MM.1S (cell line): ENCODE results near the gene FBXW11.

Experiments used
- DNase-seq: peaks from one replicate; pipeline ENCODE4 v3.0.0-alpha.2; 2015
- H2AFZ ChIP-seq: fragments of 300-600 bp; sonication (generic); 2 replicates; pipeline ENCODE4 v1.6.0; 2016; ENCODE audit warnings: antibody characterized with exemption, low read length
- H3F3A ChIP-seq: fragments of 300-600 bp; sonication (generic); 2 replicates; pipeline ENCODE4 v1.6.1; 2016; ENCODE audit warnings: mild to moderate bottlenecking, antibody characterized with exemption, low read length, moderate library complexity, mixed read lengths; ENCODE audit not compliant: insufficient read depth
- H3K27ac ChIP-seq: fragments of 300-600 bp; sonication (generic); 2 replicates; pipeline ENCODE4 v1.5.1; 2016; ENCODE audit warnings: mild to moderate bottlenecking, low read length
- H3K27me3 ChIP-seq: fragments of 300-600 bp; sonication (generic); replicated peaks from 2 replicates; pipeline ENCODE4 v1.6.0; 2016; ENCODE audit warnings: low read length; ENCODE audit not compliant: insufficient read depth
- H3K36me3 ChIP-seq: fragments of 300-600 bp; sonication (generic); replicated peaks from 2 replicates; pipeline ENCODE4 v1.6.1; 2016; ENCODE audit warnings: mild to moderate bottlenecking, low read length, mixed read lengths; ENCODE audit not compliant: insufficient read depth
- H3K4me1 ChIP-seq: fragments of 300-600 bp; sonication (generic); 2 replicates; pipeline ENCODE4 v1.6.1; 2016; ENCODE audit warnings: low read length, mixed read lengths
- H3K4me2 ChIP-seq: fragments of 300-600 bp; sonication (generic); 2 replicates; pipeline ENCODE4 v1.6.0; 2016; ENCODE audit warnings: low read depth, low read length
- H3K4me3 ChIP-seq: fragments of 300-600 bp; sonication (generic); 2 replicates; pipeline ENCODE4 v1.5.1; 2016; ENCODE audit warnings: low read length, mixed read lengths
- H3K79me2 ChIP-seq: fragments of 300-600 bp; sonication (generic); 2 replicates; pipeline ENCODE4 v1.6.1; 2016; ENCODE audit warnings: mixed run types, low read length, mixed read lengths
- H3K9ac ChIP-seq: fragments of 300-600 bp; sonication (generic); 2 replicates; pipeline ENCODE4 v1.6.1; 2016; ENCODE audit warnings: low read length, mixed read lengths
- H3K9me2 ChIP-seq: fragments of 300-600 bp; sonication (generic); replicated peaks from 2 replicates; pipeline ENCODE4 v1.6.1; 2016; ENCODE audit warnings: mild to moderate bottlenecking, low read length, mixed read lengths; ENCODE audit not compliant: insufficient read depth
- H3K9me3 ChIP-seq: fragments of 300-600 bp; sonication (generic); replicated peaks from 2 replicates; pipeline ENCODE4 v1.6.1; 2016; ENCODE audit warnings: mild to moderate bottlenecking, low read length, mixed read lengths; ENCODE audit not compliant: insufficient read depth
- H4K20me1 ChIP-seq: fragments of 300-600 bp; sonication (generic); 2 replicates; pipeline ENCODE4 v1.6.1; 2016; ENCODE audit warnings: mild to moderate bottlenecking, low read length, moderate library complexity, mixed read lengths; ENCODE audit not compliant: insufficient read depth
- CTCF ChIP-seq: fragments of 300-600 bp; sonication (generic); IDR thresholded peaks from 2 replicates; pipeline ENCODE4 v1.5.1; 2016; ENCODE audit warnings: antibody characterized with exemption, low read length, mixed read lengths
- EZH2 ChIP-seq: fragments of 300-600 bp; sonication (generic); optimal IDR thresholded peaks from 2 replicates; pipeline ENCODE3; 2017; ENCODE audit warnings: low read depth, mild to moderate bottlenecking, antibody characterized with exemption, low read length, mixed read lengths
- EZH2phosphoT487 ChIP-seq: fragments of 300-600 bp; sonication (generic); IDR thresholded peaks from 2 replicates; pipeline ENCODE4 v1.6.1; 2018; ENCODE audit warnings: antibody characterized with exemption, low read length

Gene FBXW11

DNA sequence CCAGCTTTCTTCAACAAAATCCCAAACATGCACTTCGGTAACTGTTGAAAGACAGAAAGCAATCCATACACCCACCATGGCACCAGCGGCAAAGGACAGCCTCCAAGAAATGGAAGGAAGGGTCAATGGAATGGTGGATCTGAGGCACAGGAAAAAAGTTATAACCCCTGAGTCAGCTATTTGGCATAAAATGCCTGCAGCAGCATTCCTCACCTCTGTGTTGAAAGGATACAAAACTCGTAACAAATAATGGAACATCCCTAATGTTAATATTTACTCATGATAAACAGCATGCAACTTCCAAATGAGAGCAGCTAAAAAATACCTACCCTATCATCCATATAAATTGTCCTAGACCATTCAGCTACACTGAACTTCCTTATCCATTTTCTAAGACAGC, 9.4 kb downstream of the FBXW11 start:
- no peak overlapping the region for H3K27ac ChIP-seq
- H3K79me2 ChIP-seq = peaks cover 95% of the 10 kb centered on the region
- H3K27me3 ChIP-seq = no peaks in the 10 kb centered on the region
- no peak overlapping the region for H3K4me3 ChIP-seq
- no peaks in the 10 kb centered on the region for H3F3A ChIP-seq
- no peak overlapping the region for H2AFZ ChIP-seq
- H3K4me2 ChIP-seq = no peak overlapping the region
- DNase-seq = no peak
- H3K9me2 ChIP-seq = no peaks in the 10 kb centered on the region
- peaks cover 28% of the 10 kb centered on the region for H4K20me1 ChIP-seq
- TF ChIP-seq CTCF (no peak), EZH2phosphoT487 (no peak), EZH2 (no peak)
- no peaks in the 10 kb centered on the region for H3K4me1 ChIP-seq
- H3K9me3 ChIP-seq = no peaks in the 10 kb centered on the region
- no peak overlapping the region for H3K9ac ChIP-seq
- no peaks in the 10 kb centered on the region; the same call in 1 of the 2 replicates for H3K36me3 ChIP-seq

GRCh38 chr5:171992813-171993212, 13.6 kb downstream of the FBXW11 start:
- no peak for TF ChIP-seq CTCF
- TF ChIP-seq EZH2 = no peak
- no peak for TF ChIP-seq EZH2phosphoT487
- no peak overlapping the region for H3K4me3 ChIP-seq
- H3K79me2 ChIP-seq = peaks cover 88% of the 10 kb centered on the region
- H4K20me1 ChIP-seq = peaks cover 11% of the 10 kb centered on the region; the same call in 1 of the 2 replicates
- H3K27me3 ChIP-seq = no peaks in the 10 kb centered on the region
- no peaks in the 10 kb centered on the region for H3K4me1 ChIP-seq
- no peaks in the 10 kb centered on the region for H3F3A ChIP-seq
- H3K9me3 ChIP-seq = no peaks in the 10 kb centered on the region
- no peaks in the 10 kb centered on the region; the same call in 1 of the 2 replicates for H3K36me3 ChIP-seq
- DNase-seq = no peak
- no peak overlapping the region for H3K4me2 ChIP-seq
- no peak overlapping the region for H3K9ac ChIP-seq
- H3K27ac ChIP-seq = no peak overlapping the region
- H3K9me2 ChIP-seq = no peaks in the 10 kb centered on the region
- no peak overlapping the region for H2AFZ ChIP-seq

GRCh38 chr5:171992305-171992704, 14.1 kb downstream of the FBXW11 start:
- Histone ChIP-seq H3K4me3 (no peak overlapping the region), H3K9me2 (no peaks in the 10 kb centered on the region), H3K36me3 (no peaks in the 10 kb centered on the region; the same call in 1 of the 2 replicates), H3K27ac (no peak overlapping the region), H3K9ac (no peak overlapping the region), H3F3A (no peaks in the 10 kb centered on the region), H3K4me2 (no peak overlapping the region), H4K20me1 (peaks cover 7% of the 10 kb centered on the region; the same call in 1 of the 2 replicates), H3K27me3 (no peaks in the 10 kb centered on the region), H3K79me2 (peaks cover 88% of the 10 kb centered on the region), H2AFZ (no peak overlapping the region), H3K4me1 (no peaks in the 10 kb centered on the region), H3K9me3 (no peaks in the 10 kb centered on the region)
- DNase-seq = no peak
- TF ChIP-seq CTCF (no peak), EZH2 (no peak), EZH2phosphoT487 (no peak)
